PC-9 (cell line): ENCODE results near the gene ATG9A.

ENCODE experiments used
- CTCF ChIP-seq: fragments of 200-600 bp; sonication (generic); conservative IDR thresholded peaks from 2 replicates; pipeline ENCODE4 v1.6.1; 2017; ENCODE audit warnings: mixed run types, antibody characterized with exemption, mild to moderate bottlenecking, moderate library complexity
- EZH2 ChIP-seq: fragments of 200-600 bp; sonication (generic); IDR thresholded peaks from 2 replicates; pipeline ENCODE4 v1.8.0; 2017; ENCODE audit warnings: antibody characterized with exemption, low read depth

GRCh38 chr2:219252084-219252483, 22.6 kb upstream of the ATG9A start:
- no peak for TF ChIP-seq CTCF
- TF ChIP-seq EZH2: no peak
